Lower leg skin (tissue), 3 donors: ENCODE measurements around the gene ENAH.

Experiments
- CTCF ChIP-seq, 3 donors: fragments of 450-650 bp; IDR thresholded peaks; one replicate each; pipeline ENCODE4 v1.5.1; 2016; ENCODE audit warnings: antibody characterized with exemption in 3 of 3, mild to moderate bottlenecking in 3 of 3, moderate library complexity in 2 of 3
- POLR2A ChIP-seq, 2 donors: fragments of 450-650 bp; IDR thresholded peaks; one replicate each; pipeline ENCODE4 v1.6.1; 2016 to 2017; ENCODE audit warnings: antibody characterized with exemption in 2 of 2, mild to moderate bottlenecking in 1 of 2, moderate library complexity in 1 of 2

- TF ChIP-seq POLR2A (IDR thresholded peaks at IDR 0.05) (no peak), CTCF (IDR thresholded peaks at IDR 0.05) (no peak)
Observed at GRCh38 chr1:225447650-225448089, 205.3 kb downstream of the ENAH start.
